K562 (cell line): Measurements from ENCODE around the gene SIGLEC15.

ENCODE experiments used
- JUN ChIP-seq, 2 experiments: sonication (generic) in 1 of 2; formaldehyde crosslinking in 1 of 2; IDR thresholded peaks; 2 replicates each; pipeline versions ENCODE4 v1.6.1 to v1.8.0; 2012 to 2022; ENCODE audit warnings: borderline replicate concordance in 2 of 2, mild to moderate bottlenecking in 2 of 2, improper control_type of control experiment in 1 of 2, low read depth in 1 of 2, low read length in 1 of 2, missing genetic modification reagents in 1 of 2
- POLR2AphosphoS5 ChIP-seq: IDR thresholded peaks from 2 replicates; pipeline ENCODE4 v1.6.1; 2011; ENCODE audit warnings: mild to moderate bottlenecking, low read depth, low read length, moderate library complexity; ENCODE audit not compliant: control insufficient read depth, insufficient read depth
- ZBED1 ChIP-seq: IDR thresholded peaks from 2 replicates; pipeline ENCODE4 v1.6.1; 2014
- ZNF644 ChIP-seq: fragments of 200-800 bp; sonication (Bioruptor generic); IDR thresholded peaks from 2 replicates; pipeline ENCODE4 v1.6.1; 2016; ENCODE audit warnings: low read depth, missing genetic modification characterization, missing compliant biosample characterization
- TF ChIP-seq, protein P1 (sequence below): fragments of 450-650 bp; IDR thresholded peaks from 2 replicates; pipeline ENCODE4 v1.6.1; 2017; ENCODE audit warnings: antibody characterized with exemption, mild to moderate bottlenecking

- TF ChIP-seq JUN (IDR thresholded peaks at IDR 0.05; ENCODE audit: borderline replicate concordance, low read depth, low read length) (no peak), JUN (CRISPR knock-in tag; IDR thresholded peaks at IDR 0.05; ENCODE audit: borderline replicate concordance) (no peak), POLR2AphosphoS5 (no peak), ZBED1 (no peak), ZNF644 (tag) (no peak)
- TF ChIP-seq, protein P1, sequence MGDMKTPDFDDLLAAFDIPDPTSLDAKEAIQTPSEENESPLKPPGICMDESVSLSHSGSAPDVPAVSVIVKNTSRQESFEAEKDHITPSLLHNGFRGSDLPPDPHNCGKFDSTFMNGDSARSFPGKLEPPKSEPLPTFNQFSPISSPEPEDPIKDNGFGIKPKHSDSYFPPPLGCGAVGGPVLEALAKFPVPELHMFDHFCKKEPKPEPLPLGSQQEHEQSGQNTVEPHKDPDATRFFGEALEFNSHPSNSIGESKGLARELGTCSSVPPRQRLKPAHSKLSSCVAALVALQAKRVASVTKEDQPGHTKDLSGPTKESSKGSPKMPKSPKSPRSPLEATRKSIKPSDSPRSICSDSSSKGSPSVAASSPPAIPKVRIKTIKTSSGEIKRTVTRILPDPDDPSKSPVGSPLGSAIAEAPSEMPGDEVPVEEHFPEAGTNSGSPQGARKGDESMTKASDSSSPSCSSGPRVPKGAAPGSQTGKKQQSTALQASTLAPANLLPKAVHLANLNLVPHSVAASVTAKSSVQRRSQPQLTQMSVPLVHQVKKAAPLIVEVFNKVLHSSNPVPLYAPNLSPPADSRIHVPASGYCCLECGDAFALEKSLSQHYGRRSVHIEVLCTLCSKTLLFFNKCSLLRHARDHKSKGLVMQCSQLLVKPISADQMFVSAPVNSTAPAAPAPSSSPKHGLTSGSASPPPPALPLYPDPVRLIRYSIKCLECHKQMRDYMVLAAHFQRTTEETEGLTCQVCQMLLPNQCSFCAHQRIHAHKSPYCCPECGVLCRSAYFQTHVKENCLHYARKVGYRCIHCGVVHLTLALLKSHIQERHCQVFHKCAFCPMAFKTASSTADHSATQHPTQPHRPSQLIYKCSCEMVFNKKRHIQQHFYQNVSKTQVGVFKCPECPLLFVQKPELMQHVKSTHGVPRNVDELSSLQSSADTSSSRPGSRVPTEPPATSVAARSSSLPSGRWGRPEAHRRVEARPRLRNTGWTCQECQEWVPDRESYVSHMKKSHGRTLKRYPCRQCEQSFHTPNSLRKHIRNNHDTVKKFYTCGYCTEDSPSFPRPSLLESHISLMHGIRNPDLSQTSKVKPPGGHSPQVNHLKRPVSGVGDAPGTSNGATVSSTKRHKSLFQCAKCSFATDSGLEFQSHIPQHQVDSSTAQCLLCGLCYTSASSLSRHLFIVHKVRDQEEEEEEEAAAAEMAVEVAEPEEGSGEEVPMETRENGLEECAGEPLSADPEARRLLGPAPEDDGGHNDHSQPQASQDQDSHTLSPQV: no peak
These were observed 40.3 kb upstream of the SIGLEC15 start for GRCh38 chr18:45785134-45785533.
